GM23248 (cell line): ENCODE measurements around the gene NT5DC3. TPM values are rescaled to one million over a fixed set of nuclear protein-coding genes. Genes with fewer than 3 reads are reported as not detected.

Experiments
- DNase-seq: peaks from one replicate; pipeline ENCODE4 v3.0.0-alpha.2; 2015
- H2AFZ ChIP-seq: fragments of 200-600 bp; sonication (generic); 2 replicates; pipeline ENCODE4 v1.6.1; 2016; ENCODE audit warnings: antibody characterized with exemption
- H3F3A ChIP-seq: fragments of 200-600 bp; sonication (generic); 2 replicates; pipeline ENCODE4 v1.6.1; 2016; ENCODE audit warnings: mild to moderate bottlenecking, antibody characterized with exemption, mixed run types; ENCODE audit not compliant: insufficient read depth
- H3K27ac ChIP-seq: fragments of 200-600 bp; sonication (generic); 2 replicates; pipeline ENCODE4 v1.5.1; 2016; ENCODE audit warnings: mild to moderate bottlenecking
- H3K27me3 ChIP-seq: fragments of 200-600 bp; sonication (generic); replicated peaks from 2 replicates; pipeline ENCODE4 v1.6.1; 2016; ENCODE audit warnings: mild to moderate bottlenecking; ENCODE audit not compliant: insufficient read depth
- H3K36me3 ChIP-seq: fragments of 200-600 bp; sonication (generic); 2 replicates; pipeline ENCODE4 v1.6.1; 2016; ENCODE audit warnings: low read depth, mild to moderate bottlenecking
- H3K4me1 ChIP-seq: fragments of 200-600 bp; sonication (generic); 2 replicates; pipeline ENCODE4 v1.6.1; 2016; ENCODE audit warnings: mild to moderate bottlenecking; ENCODE audit not compliant: insufficient read depth
- H3K4me2 ChIP-seq: fragments of 200-600 bp; sonication (generic); one replicate; pipeline ENCODE4 v1.6.1; 2016; ENCODE audit warnings: mild to moderate bottlenecking; ENCODE audit not compliant: unreplicated experiment
- H3K4me3 ChIP-seq: fragments of 200-600 bp; sonication (generic); 2 replicates; pipeline ENCODE4 v1.5.1; 2016; ENCODE audit warnings: mild to moderate bottlenecking
- H3K79me2 ChIP-seq: fragments of 200-600 bp; sonication (generic); 2 replicates; pipeline ENCODE4 v1.6.1; 2016; ENCODE audit warnings: mild to moderate bottlenecking; ENCODE audit not compliant: insufficient read depth
- H3K9ac ChIP-seq: fragments of 200-600 bp; sonication (generic); 2 replicates; pipeline ENCODE4 v1.6.1; 2016; ENCODE audit warnings: mild to moderate bottlenecking
- H3K9me2 ChIP-seq: fragments of 200-600 bp; sonication (generic); 2 replicates; pipeline ENCODE4 v1.6.1; 2016; ENCODE audit warnings: mixed run types, mild to moderate bottlenecking, moderate library complexity; ENCODE audit not compliant: insufficient read depth
- H3K9me3 ChIP-seq: fragments of 200-600 bp; sonication (generic); one replicate; pipeline ENCODE4 v1.6.1; 2017; ENCODE audit warnings: low read depth
- H4K20me1 ChIP-seq: fragments of 200-600 bp; sonication (generic); 2 replicates; pipeline ENCODE4 v1.6.0; 2016; ENCODE audit not compliant: insufficient read depth
- EZH2 ChIP-seq: fragments of 200-600 bp; sonication (generic); IDR thresholded peaks from 2 replicates; pipeline ENCODE4 v1.6.1; 2018; ENCODE audit warnings: antibody characterized with exemption, mild to moderate bottlenecking; ENCODE audit not compliant: insufficient read depth, poor library complexity, severe bottlenecking
- EZH2phosphoT487 ChIP-seq: fragments of 200-600 bp; sonication (generic); IDR thresholded peaks from 2 replicates; pipeline ENCODE4 v1.6.1; 2018; ENCODE audit warnings: antibody characterized with exemption, moderate library complexity, mild to moderate bottlenecking, low read depth; ENCODE audit not compliant: insufficient read depth
- WGBS, 2 experiments: methylation state at CpG; one replicate each; pipeline ENCODE4 v1.1.6; 2015 to 2017; ENCODE audit warnings: low lambda C conversion rate in 2 of 2, low coverage in 1 of 2; ENCODE audit errors: missing lambda C conversion rate in 2 of 2; 5-methylcytosine and 5-hydroxymethylcytosine counted together
- in situ Hi-C: fragments of 300-500 bp; cut with MboI; formaldehyde crosslinking; loops from 2 replicates; pipeline ENCODE4 v1.15.0; 2020
- polyA plus RNA-seq: library from polyadenylated mRNA; unstranded; fragments of >200 nt; fragmentation: Nextera tagmentation; extraction: Ambion mirVana; gene quantifications from 2 replicates; pipeline ENCODE4 v1.2.1, GENCODE V29; 2016
- total RNA-seq: library from RNA; depleted of rRNA; stranded (reverse); fragments of >200 nt; shearing (Covaris generic); gene quantifications from 2 replicates; pipeline ENCODE4 v1.2.3, GENCODE V29; 2014

NT5DC3 gene
- total and polyA plus RNA-seq, 2 experiments from 2014 or later = 3.4 to 5.2 TPM

DNA sequence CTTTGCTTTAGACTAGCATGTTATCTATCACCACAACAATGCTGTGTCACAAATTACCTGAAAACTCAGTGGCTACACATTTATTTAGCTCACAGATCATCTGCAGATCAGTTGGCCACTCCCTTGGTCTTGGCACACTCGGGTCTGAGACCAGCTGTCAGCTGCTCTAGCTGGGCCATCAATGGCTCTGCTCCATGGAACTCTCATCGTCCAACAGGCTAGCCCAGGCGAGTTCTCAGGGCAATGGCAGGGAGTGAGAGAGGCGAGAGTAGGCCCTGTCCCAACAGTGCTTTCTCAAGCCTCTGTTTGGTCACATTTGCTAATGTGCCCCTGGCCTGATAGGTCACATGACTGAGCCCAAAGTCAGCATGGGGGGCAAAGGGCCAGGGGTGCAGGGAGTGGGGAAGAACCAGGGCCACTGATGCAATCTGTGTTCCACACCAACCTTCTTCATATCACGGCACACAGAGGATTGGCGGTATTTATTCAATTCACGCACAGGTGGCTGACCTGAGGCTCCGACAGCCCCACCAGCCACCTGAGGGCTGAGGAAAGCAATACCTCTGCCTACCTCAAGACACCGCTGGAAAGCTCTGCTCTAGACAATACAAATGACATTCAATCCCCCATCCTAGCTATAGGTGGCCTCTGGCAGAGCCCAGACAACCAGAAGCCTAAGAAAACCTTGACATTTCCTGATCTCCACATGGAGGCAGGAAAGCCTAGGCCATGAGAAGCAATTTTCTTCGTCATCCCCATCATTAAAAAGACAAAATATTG, 82.5 kb downstream of the NT5DC3 start:
- no peaks in the 10 kb centered on the region for H4K20me1 ChIP-seq
- H3K9me2 ChIP-seq = no peaks in the 10 kb centered on the region
- H3K9ac ChIP-seq = no peak overlapping the region
- 75 to 83% methylated on average over 10 of the region's 10 CpGs for WGBS, 2 experiments
- H3K4me2 ChIP-seq = no peak overlapping the region
- no peak overlapping the region for H3K27ac ChIP-seq
- DNase-seq = no peak
- no peaks in the 10 kb centered on the region for H3K27me3 ChIP-seq
- no peak overlapping the region for H3K4me3 ChIP-seq
- H3K4me1 ChIP-seq = no peaks in the 10 kb centered on the region
- no peaks in the 10 kb centered on the region for H3K9me3 ChIP-seq
- TF ChIP-seq EZH2phosphoT487 = no peak
- TF ChIP-seq EZH2 = no peak
- no peaks in the 10 kb centered on the region for H3F3A ChIP-seq
- in situ Hi-C loops = no loop called here
- no peak overlapping the region for H2AFZ ChIP-seq
- H3K79me2 ChIP-seq = no peaks in the 10 kb centered on the region
- H3K36me3 ChIP-seq = no peaks in the 10 kb centered on the region

DNA sequence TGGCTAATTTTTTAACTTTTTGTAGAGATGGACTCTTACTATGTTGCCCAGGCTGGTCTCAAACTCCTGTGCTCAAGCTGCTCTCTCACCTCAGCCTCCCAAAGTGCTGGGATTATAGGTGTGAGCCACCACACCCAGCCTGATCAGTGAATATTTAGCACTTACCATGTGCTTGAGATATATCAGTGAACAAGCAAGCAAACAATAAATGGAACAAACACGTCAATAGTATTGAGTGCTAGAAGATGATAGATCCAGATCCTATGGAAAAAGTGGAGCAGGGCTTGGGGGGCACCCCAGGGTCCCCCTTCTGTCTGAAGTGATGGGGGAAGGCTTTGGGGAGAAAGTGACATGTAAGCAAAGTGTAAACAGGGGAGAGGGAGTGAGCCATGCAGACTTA, 83.8 kb downstream of the NT5DC3 start:
- H3K27me3 ChIP-seq = no peaks in the 10 kb centered on the region
- H3K9me2 ChIP-seq = no peaks in the 10 kb centered on the region
- no peak for TF ChIP-seq EZH2
- TF ChIP-seq EZH2phosphoT487 = no peak
- H3K27ac ChIP-seq = no peak overlapping the region
- H3K9ac ChIP-seq = no peak overlapping the region
- H4K20me1 ChIP-seq = no peaks in the 10 kb centered on the region
- H2AFZ ChIP-seq = no peak overlapping the region
- no peaks in the 10 kb centered on the region for H3K36me3 ChIP-seq
- DNase-seq = no peak
- in situ Hi-C loops = no loop called here
- no peaks in the 10 kb centered on the region for H3K9me3 ChIP-seq
- H3K4me2 ChIP-seq = no peak overlapping the region
- H3K79me2 ChIP-seq = no peaks in the 10 kb centered on the region
- 74 to 86% methylated on average over 1 of the region's 1 CpG for WGBS, 2 experiments
- no peak overlapping the region for H3K4me3 ChIP-seq
- no peaks in the 10 kb centered on the region for H3K4me1 ChIP-seq
- no peaks in the 10 kb centered on the region for H3F3A ChIP-seq

DNA sequence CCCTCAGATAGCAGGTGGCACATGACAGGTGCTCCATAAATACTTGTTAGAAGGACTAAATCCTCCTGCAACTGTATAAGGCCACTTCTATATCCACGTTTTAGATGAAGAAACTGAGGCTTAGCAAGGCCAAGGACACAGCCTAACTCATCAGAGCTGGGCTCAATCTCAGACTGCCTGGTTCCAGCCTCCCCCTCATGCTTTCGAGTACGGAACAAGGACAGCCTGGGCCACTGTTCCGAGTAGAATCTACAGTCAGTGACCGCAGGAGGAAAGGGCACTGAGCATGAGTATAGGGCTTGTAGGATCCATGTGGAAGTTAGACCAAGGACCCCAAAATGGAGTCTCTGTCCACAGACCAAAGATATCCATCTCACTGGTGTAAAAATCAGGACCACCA, 84.6 kb downstream of the NT5DC3 start:
- no peaks in the 10 kb centered on the region for H3K9me3 ChIP-seq
- no peaks in the 10 kb centered on the region for H3F3A ChIP-seq
- H3K4me2 ChIP-seq = no peak overlapping the region
- H3K9me2 ChIP-seq = no peaks in the 10 kb centered on the region
- no peaks in the 10 kb centered on the region for H3K4me1 ChIP-seq
- WGBS, 2 experiments = 86 to 92% methylated on average over 5 of the region's 5 CpGs
- DNase-seq = no peak
- H2AFZ ChIP-seq = no peak overlapping the region
- in situ Hi-C loops = no loop called here
- H3K27ac ChIP-seq = no peak overlapping the region
- H3K9ac ChIP-seq = no peak overlapping the region
- H3K27me3 ChIP-seq = no peaks in the 10 kb centered on the region
- no peaks in the 10 kb centered on the region for H4K20me1 ChIP-seq
- no peaks in the 10 kb centered on the region for H3K79me2 ChIP-seq
- TF ChIP-seq EZH2 = no peak
- no peak for TF ChIP-seq EZH2phosphoT487
- no peak overlapping the region for H3K4me3 ChIP-seq
- H3K36me3 ChIP-seq = no peaks in the 10 kb centered on the region

DNA sequence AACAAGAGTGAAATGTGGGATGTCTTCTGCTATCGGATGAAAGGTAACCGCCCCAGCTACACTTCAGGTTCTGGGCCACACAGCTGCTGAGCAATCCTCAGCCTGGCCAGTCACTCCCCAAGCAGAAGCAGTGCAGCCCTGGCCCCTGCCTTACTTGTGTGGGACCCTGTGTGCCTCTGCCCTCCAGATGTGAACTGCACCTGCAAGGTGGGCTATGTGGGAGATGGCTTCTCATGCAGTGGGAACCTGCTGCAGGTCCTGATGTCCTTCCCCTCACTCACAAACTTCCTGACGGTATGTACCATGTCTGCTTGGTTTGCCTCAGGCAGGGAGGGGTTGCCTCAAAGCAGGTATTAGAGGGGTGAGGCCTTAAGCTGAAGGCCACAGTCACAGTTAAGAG, 85.6 kb downstream of the NT5DC3 start:
- in situ Hi-C loops = no loop called here

More for the DNA sequence above, 85.6 kb downstream of the NT5DC3 start:
- H3K27ac ChIP-seq = no peak overlapping the region
- no peaks in the 10 kb centered on the region for H4K20me1 ChIP-seq
- H3K79me2 ChIP-seq = no peaks in the 10 kb centered on the region
- H3K4me3 ChIP-seq = no peak overlapping the region
- no peaks in the 10 kb centered on the region for H3K9me3 ChIP-seq
- H3F3A ChIP-seq = no peaks in the 10 kb centered on the region
- no peak overlapping the region for H3K4me2 ChIP-seq
- H3K9ac ChIP-seq = no peak overlapping the region
- no peak for TF ChIP-seq EZH2
- no peak for TF ChIP-seq EZH2phosphoT487
- 44 to 57% methylated on average over 3 of the region's 3 CpGs for WGBS, 2 experiments
- no peak for DNase-seq
- H3K9me2 ChIP-seq = no peaks in the 10 kb centered on the region
- no peaks in the 10 kb centered on the region for H3K36me3 ChIP-seq
- no peaks in the 10 kb centered on the region for H3K4me1 ChIP-seq
- no peak overlapping the region for H2AFZ ChIP-seq
- H3K27me3 ChIP-seq = no peaks in the 10 kb centered on the region
